Measurements from ENCODE around the gene CEMIP. TPM values are rescaled to one million over a fixed set of nuclear protein-coding genes. Genes with fewer than 3 reads are reported as not detected.

Gene CEMIP
- total RNA-seq, 2 donors from 2014 or later, result 1.6 TPM; not detected in 1

DNA sequence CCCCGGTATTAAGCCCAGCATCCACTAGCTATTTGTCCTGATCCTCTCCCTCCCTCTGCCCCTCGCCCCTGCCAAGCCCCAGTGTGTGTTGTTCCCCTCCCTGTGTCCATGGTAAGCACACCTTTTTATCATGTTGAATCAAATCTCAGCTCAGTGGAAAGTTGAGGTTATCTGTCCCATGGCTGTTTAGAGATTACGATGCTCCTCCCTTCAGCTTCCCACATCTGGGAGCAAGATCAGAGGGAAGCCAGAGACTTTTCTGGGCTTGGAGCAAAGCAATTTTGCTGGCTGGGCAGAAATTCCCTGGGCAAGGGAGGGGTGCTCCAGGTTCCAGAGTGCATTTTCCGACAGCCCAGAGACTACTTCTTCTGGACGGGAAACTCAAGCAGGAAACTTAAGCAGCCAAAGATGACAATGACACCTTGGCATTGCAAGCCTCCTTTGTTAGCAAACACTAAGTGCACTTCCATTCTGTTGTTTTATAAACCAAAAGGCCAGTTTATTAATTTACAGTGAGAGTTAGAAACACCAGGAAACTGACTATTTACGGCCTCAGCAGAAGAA, 105.9 kb downstream of the CEMIP start:
- no peak for TF ChIP-seq CTCF (IDR thresholded peaks at IDR 0.05)
- TF ChIP-seq POLR2A (IDR thresholded peaks at IDR 0.05), result no peak
- no peak overlapping the region for H3K27ac ChIP-seq
- no peak for ATAC-seq
- peaks cover 13% of the 10 kb centered on the region for H3K4me1 ChIP-seq
- WGBS, 2 donors, result 83 to 93% methylated on average over 6 of the region's 6 CpGs
- no peaks in the 10 kb centered on the region for H3K36me3 ChIP-seq (replicated peaks in 1 of 2; ENCODE audit: insufficient read depth in 1 of 2, low read depth in 2 of 2)
- no peaks in the 10 kb centered on the region for H3K27me3 ChIP-seq
- intact Hi-C loops (cut with DNase I), result no loop called here
- DNase-seq, result no peak
- H3K4me3 ChIP-seq, result no peak overlapping the region
- H3K9me3 ChIP-seq, result no peaks in the 10 kb centered on the region

DNA sequence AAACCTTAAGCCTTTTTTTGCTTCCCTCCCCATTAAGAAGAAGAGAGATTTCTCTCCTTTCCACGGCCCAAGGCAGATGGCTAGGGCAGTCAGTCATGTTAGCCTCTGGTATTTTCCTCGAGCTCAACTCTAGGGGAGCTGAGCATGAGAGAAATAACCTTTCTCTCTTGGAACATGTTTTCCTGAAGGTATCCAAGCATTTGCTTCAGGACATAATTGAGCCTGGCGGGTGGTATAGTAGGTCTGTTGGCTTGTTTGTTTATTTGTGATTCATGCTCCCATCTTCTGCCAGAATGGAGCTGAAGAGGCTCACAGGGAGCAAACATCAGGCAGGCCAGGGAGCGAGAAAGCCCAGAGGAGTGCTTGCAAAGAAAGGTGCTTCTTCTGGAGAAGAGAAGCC, 108.0 kb downstream of the CEMIP start:
- no peak overlapping the region for H3K4me3 ChIP-seq
- H3K36me3 ChIP-seq (replicated peaks in 1 of 2; ENCODE audit: insufficient read depth in 1 of 2, low read depth in 2 of 2), result no peaks in the 10 kb centered on the region
- WGBS, 2 donors, result 68 to 89% methylated on average over 4 of the region's 4 CpGs
- H3K27me3 ChIP-seq, result no peaks in the 10 kb centered on the region
- intact Hi-C loops (cut with DNase I), result no loop called here
- DNase-seq (no peak), ATAC-seq (no peak)
- TF ChIP-seq CTCF (IDR thresholded peaks at IDR 0.05), result no peak
- no peak for TF ChIP-seq POLR2A (IDR thresholded peaks at IDR 0.05)
- H3K9me3 ChIP-seq, result no peaks in the 10 kb centered on the region
- H3K27ac ChIP-seq, result no peak overlapping the region
- peaks cover 13% of the 10 kb centered on the region for H3K4me1 ChIP-seq

- no peak for DNase-seq
- H3K36me3 ChIP-seq (replicated peaks in 1 of 2; ENCODE audit: insufficient read depth in 1 of 2, low read depth in 2 of 2), result no peaks in the 10 kb centered on the region
- intact Hi-C loops (cut with DNase I), result no loop called here
- TF ChIP-seq CTCF (IDR thresholded peaks at IDR 0.05), result no peak
- H3K9me3 ChIP-seq, result no peaks in the 10 kb centered on the region
- 85 to 87% methylated on average over 3 of the region's 3 CpGs for WGBS, 2 donors
- H3K27me3 ChIP-seq, result no peaks in the 10 kb centered on the region
- peaks cover 13% of the 10 kb centered on the region for H3K4me1 ChIP-seq
- ATAC-seq, result no peak
- H3K4me3 ChIP-seq, result no peak overlapping the region
- H3K27ac ChIP-seq, result no peak overlapping the region
Measured at GRCh38 chr15:80888846-80889245, 109.7 kb downstream of the CEMIP start.

GRCh38 chr15:80890341-80891005, 111.3 kb downstream of the CEMIP start:
- Histone ChIP-seq H3K27me3 (no peaks in the 10 kb centered on the region), H3K9me3 (no peaks in the 10 kb centered on the region), H3K27ac (no peak overlapping the region), H3K36me3 (replicated peaks in 1 of 2; ENCODE audit: insufficient read depth in 1 of 2, low read depth in 2 of 2) (no peaks in the 10 kb centered on the region), H3K4me1 (peaks cover 13% of the 10 kb centered on the region), H3K4me3 (no peak overlapping the region)
- TF ChIP-seq POLR2A (IDR thresholded peaks at IDR 0.05), result no peak
- no peak for TF ChIP-seq CTCF (IDR thresholded peaks at IDR 0.05)
- 79 to 94% methylated on average over 8 of the region's 8 CpGs for whole genome bisulfite sequencing, 2 donors
- intact Hi-C loops (cut with DNase I), result no loop called here
- ATAC-seq (no peak), DNase-seq (no peak)

- H3K4me3 ChIP-seq, result no peak overlapping the region
- DNase-seq, result no peak
- H3K36me3 ChIP-seq (replicated peaks in 1 of 2; ENCODE audit: insufficient read depth in 1 of 2, low read depth in 2 of 2), result no peaks in the 10 kb centered on the region
- TF ChIP-seq CTCF (IDR thresholded peaks at IDR 0.05), result no peak
- TF ChIP-seq POLR2A (IDR thresholded peaks at IDR 0.05), result no peak
- intact Hi-C loops (cut with DNase I), result no loop called here
- H3K27me3 ChIP-seq, result no peaks in the 10 kb centered on the region
- H3K4me1 ChIP-seq, result peaks cover 12% of the 10 kb centered on the region
- no peak overlapping the region for H3K27ac ChIP-seq
- no peak for ATAC-seq
- H3K9me3 ChIP-seq, result no peaks in the 10 kb centered on the region
Measured at GRCh38 chr15:80891006-80891405, 111.8 kb downstream of the CEMIP start.
